ENCODE measurements around the gene LSM10.
A peak's percentile ranks its signal among the peaks of the same experiment; 100 is the strongest.

Gene LSM10

GRCh38 chr1:36406440-36406839 is 8.7 kb upstream of the LSM10 start:
- DNase-seq = no peak

GRCh38 chr1:36402504-36402890 is 4.8 kb upstream of the LSM10 start:
- DNase-seq = no peak

DNA sequence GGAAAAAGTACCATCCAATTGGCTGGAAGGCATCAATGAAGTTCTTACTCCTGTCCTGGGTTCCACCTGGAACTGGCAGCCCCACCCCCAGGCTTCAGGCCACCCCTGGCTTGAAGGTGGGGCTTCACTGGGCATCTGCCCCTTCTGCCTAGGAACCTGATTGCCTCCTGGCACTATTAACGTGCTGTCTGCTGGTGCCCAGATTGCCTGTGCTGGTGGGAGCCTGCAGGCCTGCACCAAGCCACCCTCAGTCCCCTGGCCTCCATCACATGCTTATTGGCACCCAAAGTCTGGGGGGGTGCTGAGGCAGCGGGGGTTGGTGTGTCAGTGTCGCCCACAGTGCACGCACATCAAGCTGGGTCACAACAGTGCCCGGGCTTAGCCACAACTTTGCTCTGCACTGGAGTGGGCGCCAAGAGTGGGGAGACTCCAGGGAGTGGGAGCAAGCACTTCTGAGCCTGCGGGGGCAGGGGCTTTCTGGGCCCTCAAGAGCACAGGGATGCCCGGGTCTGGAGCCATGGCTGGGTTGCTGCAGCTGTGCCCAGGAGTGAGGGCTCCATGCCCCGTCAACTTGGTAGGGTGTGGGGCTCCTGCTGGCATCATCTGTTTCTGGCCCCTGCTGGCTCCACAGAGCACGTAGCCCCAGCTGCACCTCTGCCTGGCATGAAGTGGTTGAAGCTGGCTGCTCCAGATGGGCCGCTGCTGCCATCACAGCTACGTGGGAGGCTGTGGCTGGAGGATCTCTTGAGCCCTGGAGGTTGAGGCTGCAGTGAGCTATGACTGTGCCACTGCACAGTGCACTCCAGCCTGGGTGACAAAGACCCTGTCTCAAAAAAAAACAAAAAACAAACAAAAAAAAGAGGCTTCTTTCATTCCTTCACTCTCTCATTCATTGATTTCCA is 4.1 kb upstream of the LSM10 start:
- no peak for DNase-seq

DNA sequence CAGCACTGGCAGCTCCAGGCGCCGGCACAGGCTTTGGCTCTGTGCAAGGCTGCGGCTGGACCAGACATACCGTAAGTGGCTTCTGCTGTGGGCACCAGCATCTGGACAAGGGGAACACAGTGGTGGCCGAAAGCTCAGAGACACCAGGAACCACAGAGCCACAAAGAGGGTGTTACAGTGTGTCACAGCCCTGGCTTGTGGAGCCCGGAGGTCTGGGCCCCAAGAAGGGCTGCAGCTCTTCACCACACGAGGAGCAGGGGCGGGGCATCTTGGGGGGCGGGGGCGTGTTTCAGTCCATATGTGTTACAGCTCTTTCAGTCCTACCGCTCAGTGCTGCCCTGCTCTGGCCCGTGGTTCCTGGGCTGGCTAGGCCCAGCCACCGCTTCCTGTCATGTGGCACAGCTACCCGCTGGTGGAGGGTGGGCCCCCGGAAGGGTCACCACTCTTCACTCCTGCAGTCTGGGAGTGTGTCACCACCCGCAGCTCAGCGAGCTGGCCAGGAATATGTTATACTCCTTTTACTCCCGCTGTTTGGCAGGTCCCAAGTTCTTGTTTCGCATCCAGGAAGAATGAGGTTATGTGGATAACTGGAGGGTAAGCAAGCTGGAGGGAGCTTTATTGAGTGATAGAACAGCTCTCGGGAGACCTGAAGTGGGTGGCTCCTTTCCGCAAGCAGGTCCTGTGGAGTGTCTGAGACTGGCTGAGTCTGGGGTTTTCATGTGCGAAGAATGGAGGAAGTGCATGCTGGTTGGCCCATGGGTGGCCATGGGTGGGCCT is 3.3 kb upstream of the LSM10 start:
- DNase-seq = no peak

GRCh38 chr1:36400514-36400824 is 2.8 kb upstream of the LSM10 start:
- no peak for DNase-seq

GRCh38 chr1:36398370-36398977 is 766 bp upstream of the LSM10 start:
- DNase-seq = no peak

GRCh38 chr1:36397083-36397377 is 678 bp downstream of the LSM10 start:
- no peak for DNase-seq

- DNase-seq = no peak
These were observed 1.3 kb downstream of the LSM10 start for GRCh38 chr1:36396359-36396758.

- DNase-seq = no peak
These were observed 4.0 kb downstream of the LSM10 start for GRCh38 chr1:36393686-36394085.

DNA sequence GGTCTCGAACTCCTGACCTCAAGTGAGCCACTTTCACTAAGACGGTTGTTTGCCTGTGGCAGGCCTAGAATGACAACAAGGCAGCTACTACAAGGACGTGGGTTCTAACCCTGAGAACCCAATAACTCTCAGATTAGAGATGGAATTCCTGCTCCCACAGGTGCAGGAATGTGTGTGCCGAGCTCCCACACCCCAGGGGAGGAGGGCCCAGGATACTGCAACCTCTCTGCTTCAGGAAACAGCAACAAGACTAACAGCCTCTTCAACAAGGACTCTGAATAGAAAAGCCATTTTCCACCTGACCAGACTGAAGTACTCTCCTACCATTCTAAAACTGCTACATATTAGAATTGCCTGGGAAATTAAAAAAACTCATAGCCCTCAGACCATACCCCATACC is 4.9 kb downstream of the LSM10 start:
- DNase-seq = no peak

- no peak for DNase-seq
These were observed 6.4 kb downstream of the LSM10 start for GRCh38 chr1:36391271-36391670.

DNA sequence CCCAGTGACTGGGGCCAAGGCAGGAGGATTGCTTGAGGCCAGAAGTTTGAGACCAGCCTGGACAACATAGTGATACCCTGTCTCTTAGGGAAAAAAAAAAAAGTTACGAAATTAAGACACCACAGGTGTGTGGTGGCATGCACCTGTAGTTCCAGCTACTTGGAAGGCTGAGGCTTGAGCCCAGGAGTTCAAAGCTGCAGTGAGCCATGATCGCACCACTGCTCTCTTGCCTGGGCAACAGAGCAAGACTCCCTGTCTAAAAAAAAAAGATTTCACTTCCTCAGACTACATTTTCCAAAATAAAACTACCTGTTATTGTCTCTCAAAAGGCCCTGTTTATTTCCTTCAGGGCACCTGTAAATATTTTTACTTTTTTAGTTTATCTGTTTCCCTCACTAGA is 7.3 kb downstream of the LSM10 start:
- no peak for DNase-seq

DNA sequence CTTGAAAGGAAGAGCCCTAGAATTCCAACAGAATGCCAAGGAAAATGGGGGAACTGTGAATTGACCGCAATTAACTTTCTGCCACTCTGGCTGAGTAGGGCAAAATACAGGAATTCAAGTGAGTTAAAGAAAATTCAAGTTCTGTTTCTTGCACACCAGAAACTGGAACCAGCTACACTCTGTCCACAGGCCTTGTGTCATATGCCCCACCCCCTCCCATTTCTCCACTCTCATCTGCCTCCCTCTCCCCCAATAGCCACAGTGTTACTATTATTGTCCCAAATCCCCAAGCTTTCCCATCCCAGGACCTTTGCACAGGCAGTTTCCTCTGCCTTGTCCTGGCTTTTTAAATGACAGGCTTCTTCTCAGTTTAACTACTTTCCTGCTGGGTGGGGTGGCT is 7.7 kb downstream of the LSM10 start:
- no peak for DNase-seq

DNA sequence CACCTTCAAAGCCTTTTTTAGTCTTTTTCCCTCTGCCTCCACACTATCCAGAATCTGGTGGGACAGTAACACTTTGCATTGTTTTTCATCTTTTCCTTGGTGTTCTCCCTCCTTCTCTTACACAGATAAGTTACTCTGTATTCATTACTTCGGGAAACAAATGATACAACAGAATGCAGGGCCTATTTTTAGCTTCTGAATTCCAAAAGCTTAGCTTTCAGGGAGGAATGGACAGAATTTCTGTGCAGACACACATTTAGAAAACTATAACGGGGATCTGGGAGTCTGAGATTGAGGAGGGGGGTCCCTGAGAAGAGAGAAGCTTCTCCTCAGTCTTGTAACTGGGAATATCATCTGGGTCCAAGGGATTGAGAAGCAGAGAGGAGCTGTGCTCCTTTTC is 8.4 kb downstream of the LSM10 start:
- DNase-seq = no peak

GRCh38 chr1:36387141-36387949 is 10.4 kb downstream of the LSM10 start:
- no peak for DNase-seq

DNA sequence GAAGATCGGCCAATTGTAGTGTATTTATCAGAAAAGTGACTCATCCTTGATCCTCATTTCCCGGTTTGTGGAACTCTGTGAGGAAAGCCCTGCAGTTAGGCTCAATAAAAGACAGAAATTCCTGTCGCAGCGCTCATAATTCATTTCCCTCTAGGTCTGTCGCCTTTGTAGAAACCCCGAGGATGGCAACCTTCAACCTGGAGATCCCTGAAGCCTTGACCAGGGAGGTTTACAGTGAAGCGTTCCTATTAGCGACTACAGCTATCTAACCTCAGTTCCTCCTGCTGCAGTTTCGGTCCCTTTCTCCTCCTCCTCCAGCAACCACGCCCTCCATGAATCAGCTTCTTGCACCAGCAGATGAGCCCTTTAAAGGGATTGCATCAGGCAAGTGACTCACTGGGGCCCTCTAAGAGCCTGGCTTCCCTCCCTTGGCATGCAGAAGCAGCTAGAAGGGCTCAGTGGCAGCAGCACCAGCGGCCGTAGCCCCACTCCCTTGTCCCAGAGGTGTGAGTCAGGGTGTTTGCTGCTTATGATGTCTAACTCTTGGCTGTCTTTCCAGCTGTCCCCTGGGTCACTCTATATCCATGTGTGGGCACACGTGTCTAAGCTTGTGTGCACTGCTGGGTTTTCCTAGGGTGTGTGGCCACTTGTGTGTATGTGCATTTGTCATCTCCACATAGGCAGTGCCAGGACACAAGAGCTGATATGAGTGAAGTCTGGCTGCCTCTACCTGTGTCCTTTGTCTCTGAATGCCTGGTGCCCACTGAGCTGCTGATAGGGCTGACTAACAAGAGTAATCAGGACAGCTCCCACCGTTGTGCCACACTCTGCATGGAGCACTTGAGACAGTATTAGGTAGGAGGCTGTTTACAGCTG is 11.2 kb downstream of the LSM10 start:
- DNase-seq = peak; percentile 97

- peak; percentile 95 for DNase-seq
These were observed 12.1 kb downstream of the LSM10 start, which contains the start of gene STK40 for GRCh38 chr1:36385410-36386264. Gene STK40 (minus strand): TSS chr1:36385924. CDS start chr1:36361332, 24,592 bp downstream.

GRCh38 chr1:36384542-36385409 is 12.9 kb downstream of the LSM10 start:
- DNase-seq = no peak

DNA sequence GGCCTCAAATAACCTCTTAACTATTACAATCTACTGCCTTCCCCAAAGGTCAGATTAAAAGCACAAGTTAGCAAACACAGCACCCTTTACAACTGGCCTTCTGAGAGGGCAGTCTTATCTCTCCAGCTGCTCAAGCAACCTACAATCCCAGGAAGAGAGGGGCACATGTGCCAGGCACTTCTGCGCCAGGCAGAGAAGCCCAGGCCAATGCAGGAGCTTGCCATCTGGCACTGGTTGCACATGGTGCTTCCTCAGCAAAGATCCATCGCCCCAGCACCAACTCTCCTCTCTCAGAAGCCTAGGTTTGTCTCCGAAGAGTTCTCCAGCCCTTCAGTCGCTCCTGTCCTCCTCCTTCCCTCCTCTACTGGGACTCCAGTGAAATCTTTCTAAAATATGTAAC is 14.5 kb downstream of the LSM10 start:
- DNase-seq = no peak

GRCh38 chr1:36382669-36383068 is 15.0 kb downstream of the LSM10 start:
- no peak for DNase-seq

Measured in SIG-M5 (cell line).